ENCODE data around the gene YAP1.

YAP1 gene

GRCh38 chr11:102109896-102110760 is at the start of gene YAP1:
TSS of gene YAP1 (plus strand) at chr11:102110447. CDS start at chr11:102110849, 402 bp downstream.
- DNase-seq = peak; percentile 31

- DNase-seq = no peak
Measured at GRCh38 chr11:102061276-102061675, 49.0 kb upstream of the YAP1 start.

GRCh38 chr11:102062106-102062505 is 48.1 kb upstream of the YAP1 start:
- no peak for DNase-seq

GRCh38 chr11:102064316-102064715 is 45.9 kb upstream of the YAP1 start:
- no peak for DNase-seq

- DNase-seq = no peak
Measured at GRCh38 chr11:102070766-102071165, 39.5 kb upstream of the YAP1 start.

GRCh38 chr11:102071497-102072472 is 38.5 kb upstream of the YAP1 start:
- no peak for DNase-seq

- no peak for DNase-seq
Measured at GRCh38 chr11:102073253-102073652, 37.0 kb upstream of the YAP1 start.

GRCh38 chr11:102079625-102080024 is 30.6 kb upstream of the YAP1 start:
- no peak for DNase-seq

- DNase-seq = no peak
Measured at GRCh38 chr11:102081313-102081712, 28.9 kb upstream of the YAP1 start.

GRCh38 chr11:102085864-102086551 is 24.2 kb upstream of the YAP1 start:
- DNase-seq = no peak

GRCh38 chr11:102097186-102097585 is 13.1 kb upstream of the YAP1 start:
- DNase-seq = no peak

GRCh38 chr11:102099755-102100154 is 10.5 kb upstream of the YAP1 start:
- DNase-seq = no peak

GRCh38 chr11:102108734-102109440 is 1.4 kb upstream of the YAP1 start:
- no peak for DNase-seq

GRCh38 chr11:102110761-102111010 is 439 bp downstream of the YAP1 start:
- no peak for DNase-seq

GRCh38 chr11:102111011-102111786 is 952 bp downstream of the YAP1 start:
- no peak for DNase-seq

- DNase-seq = no peak
Measured at GRCh38 chr11:102111787-102112508, 1.7 kb downstream of the YAP1 start.

GRCh38 chr11:102112509-102112821 is 2.2 kb downstream of the YAP1 start:
- no peak for DNase-seq

GRCh38 chr11:102114032-102114431 is 3.8 kb downstream of the YAP1 start:
- no peak for DNase-seq

- no peak for DNase-seq
Measured at GRCh38 chr11:102115557-102115956, 5.3 kb downstream of the YAP1 start.

- DNase-seq = no peak
Measured at GRCh38 chr11:102116453-102117205, 6.4 kb downstream of the YAP1 start.

Data from GDM1 (cell line).